ENCODE results near the gene COL6A2. TPM values are rescaled to one million over a fixed set of nuclear protein-coding genes. Genes with fewer than 3 reads are reported as not detected.

The COL6A2 gene
- polyA plus RNA-seq, 3 donors = 0.01 TPM; not detected in 2

DNA sequence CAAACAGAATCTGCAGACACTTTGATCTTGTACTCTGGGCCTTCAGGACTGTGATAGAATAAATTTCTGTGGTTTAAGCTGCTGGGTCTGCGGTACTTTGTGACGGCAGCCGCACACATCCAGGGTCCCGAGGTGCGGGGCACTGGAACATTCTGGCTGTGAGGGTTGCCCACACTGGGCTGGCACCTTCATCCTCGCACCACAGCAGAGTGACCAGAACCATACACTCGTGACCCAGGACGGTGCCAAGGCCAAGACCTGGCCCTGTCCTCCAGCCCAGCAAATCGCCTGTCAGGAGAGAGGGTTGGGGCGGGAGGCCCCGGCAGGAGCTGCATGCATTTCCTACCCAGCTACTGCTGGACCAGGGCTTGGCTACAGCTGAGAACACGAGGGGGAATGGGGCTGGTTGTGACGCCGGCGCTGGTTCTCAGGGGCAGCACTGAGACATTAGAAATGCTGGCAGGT, 60.1 kb downstream of the COL6A2 start:
- no peak overlapping the region for H3K4me3 Mint-ChIP-seq
- DNase-seq = no peak
- peak overlapping the region in 1 of 7 donors; percentile 40 for H3K27ac Mint-ChIP-seq
- WGBS (ENCODE audit: insufficient coverage) = 95% methylated on average over 12 of the region's 15 CpGs
- Histone ChIP-seq H3K27me3 (ENCODE audit: control insufficient read depth in 2 of 2, insufficient read depth in 2 of 2, low read length in 2 of 2) (no peaks in the 10 kb centered on the region), H3K4me1 (ENCODE audit: control insufficient read depth in 1 of 2, insufficient read depth in 2 of 2, low read length in 2 of 2) (no peaks in the 10 kb centered on the region), H3K36me3 (replicated peaks in 1 of 2; ENCODE audit: control insufficient read depth in 1 of 2, insufficient read depth in 2 of 2, low read length in 2 of 2) (no peaks in the 10 kb centered on the region), H3K79me2 (ENCODE audit: insufficient read depth, low read length) (no peaks in the 10 kb centered on the region), H3K4me2 (replicated peaks; ENCODE audit: extremely low read depth, low read length, poor library complexity, severe bottlenecking) (no peak overlapping the region), H3K4me3 (replicated peaks in 1 of 3; ENCODE audit: low read depth in 2 of 3, low read length in 3 of 3) (no peak overlapping the region), H4K20me1 (ENCODE audit: insufficient read depth, low read length) (no peaks in the 10 kb centered on the region), H3K27ac (ENCODE audit: low read depth in 1 of 2, low read length in 2 of 2) (no peak overlapping the region), H3K9ac (ENCODE audit: insufficient read depth, low read length, poor library complexity, severe bottlenecking) (no peak overlapping the region), H2AFZ (ENCODE audit: insufficient read depth, low read depth, low read length, poor library complexity, severe bottlenecking) (no peak overlapping the region), H3K9me3 (replicated peaks in 1 of 2; ENCODE audit: control insufficient read depth in 1 of 2, insufficient read depth in 1 of 2, low read length in 2 of 2) (peaks cover 0 to 12% of the 10 kb centered on the region in 2 donors)
- H3K36me3 Mint-ChIP-seq = no peaks in the 10 kb centered on the region
- TF ChIP-seq, protein P1, sequence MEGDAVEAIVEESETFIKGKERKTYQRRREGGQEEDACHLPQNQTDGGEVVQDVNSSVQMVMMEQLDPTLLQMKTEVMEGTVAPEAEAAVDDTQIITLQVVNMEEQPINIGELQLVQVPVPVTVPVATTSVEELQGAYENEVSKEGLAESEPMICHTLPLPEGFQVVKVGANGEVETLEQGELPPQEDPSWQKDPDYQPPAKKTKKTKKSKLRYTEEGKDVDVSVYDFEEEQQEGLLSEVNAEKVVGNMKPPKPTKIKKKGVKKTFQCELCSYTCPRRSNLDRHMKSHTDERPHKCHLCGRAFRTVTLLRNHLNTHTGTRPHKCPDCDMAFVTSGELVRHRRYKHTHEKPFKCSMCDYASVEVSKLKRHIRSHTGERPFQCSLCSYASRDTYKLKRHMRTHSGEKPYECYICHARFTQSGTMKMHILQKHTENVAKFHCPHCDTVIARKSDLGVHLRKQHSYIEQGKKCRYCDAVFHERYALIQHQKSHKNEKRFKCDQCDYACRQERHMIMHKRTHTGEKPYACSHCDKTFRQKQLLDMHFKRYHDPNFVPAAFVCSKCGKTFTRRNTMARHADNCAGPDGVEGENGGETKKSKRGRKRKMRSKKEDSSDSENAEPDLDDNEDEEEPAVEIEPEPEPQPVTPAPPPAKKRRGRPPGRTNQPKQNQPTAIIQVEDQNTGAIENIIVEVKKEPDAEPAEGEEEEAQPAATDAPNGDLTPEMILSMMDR (IDR thresholded peaks at IDR 0.05) = no peak
- peaks cover 0 to 5% (median 0%) of the 10 kb centered on the region in 3 donors for H3K27me3 Mint-ChIP-seq (ENCODE audit: low read depth in 3 of 3)
- H3K4me1 Mint-ChIP-seq = no peaks in the 10 kb centered on the region
- intact Hi-C loops (cut with micrococcal nuclease) = no loop called here
- H3K9me3 Mint-ChIP-seq = peaks cover 0 to 12% (median 2%) of the 10 kb centered on the region in 7 donors

DNA sequence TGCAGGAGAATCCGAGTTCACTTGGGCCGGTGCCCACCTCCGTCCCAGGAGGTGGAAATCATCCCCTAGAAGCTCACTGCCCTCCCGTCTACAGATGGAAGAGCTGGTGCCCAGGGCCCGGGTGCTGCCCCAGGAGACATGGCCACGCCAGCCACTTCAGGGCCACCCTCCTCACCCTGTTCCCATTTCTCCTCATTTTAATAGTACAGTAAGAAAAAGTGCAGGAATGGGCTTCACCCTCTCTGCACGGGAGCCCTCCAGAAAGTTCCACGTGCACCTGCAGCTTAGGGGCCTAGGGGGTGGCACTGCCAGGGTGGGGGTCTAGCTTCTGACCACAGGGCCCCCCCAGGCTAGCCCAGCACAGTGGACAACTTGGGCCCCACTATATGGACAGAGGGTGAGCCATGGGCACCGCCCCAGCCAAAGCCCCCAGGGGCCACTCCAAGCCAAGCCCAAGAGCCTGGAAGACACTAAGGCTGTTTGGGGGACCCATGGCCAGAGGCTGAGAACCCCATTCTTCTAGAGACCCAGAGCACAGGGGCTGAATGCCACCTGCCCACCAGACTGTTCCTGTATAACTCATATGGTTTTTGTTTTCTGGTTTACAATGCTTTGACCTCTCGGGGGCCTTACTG, 60.9 kb downstream of the COL6A2 start:
- no peak overlapping the region for H3K4me3 Mint-ChIP-seq
- no peak overlapping the region for H3K4me2 ChIP-seq (replicated peaks; ENCODE audit: extremely low read depth, low read length, poor library complexity, severe bottlenecking)
- H3K4me3 ChIP-seq (replicated peaks in 1 of 3; ENCODE audit: low read depth in 2 of 3, low read length in 3 of 3) = no peak overlapping the region
- intact Hi-C loops (cut with micrococcal nuclease) = no loop called here
- H3K9ac ChIP-seq (ENCODE audit: insufficient read depth, low read length, poor library complexity, severe bottlenecking) = no peak overlapping the region
- peak overlapping the region in 3 of 7 donors; percentile 30 to 64 (median 35) for H3K27ac Mint-ChIP-seq
- H3K9me3 Mint-ChIP-seq = peaks cover 0 to 12% (median 2%) of the 10 kb centered on the region in 7 donors
- no peaks in the 10 kb centered on the region for H3K27me3 ChIP-seq (ENCODE audit: control insufficient read depth in 2 of 2, insufficient read depth in 2 of 2, low read length in 2 of 2)
- no peaks in the 10 kb centered on the region for H3K36me3 ChIP-seq (replicated peaks in 1 of 2; ENCODE audit: control insufficient read depth in 1 of 2, insufficient read depth in 2 of 2, low read length in 2 of 2)
- no peaks in the 10 kb centered on the region for H3K79me2 ChIP-seq (ENCODE audit: insufficient read depth, low read length)
- no peak overlapping the region for H2AFZ ChIP-seq (ENCODE audit: insufficient read depth, low read depth, low read length, poor library complexity, severe bottlenecking)
- 99% methylated on average over 7 of the region's 10 CpGs for WGBS (ENCODE audit: insufficient coverage)
- TF ChIP-seq, protein P1 (IDR thresholded peaks at IDR 0.05) = no peak
- H3K27ac ChIP-seq (ENCODE audit: low read depth in 1 of 2, low read length in 2 of 2) = no peak overlapping the region
- no peaks in the 10 kb centered on the region for H4K20me1 ChIP-seq (ENCODE audit: insufficient read depth, low read length)
- H3K27me3 Mint-ChIP-seq (ENCODE audit: low read depth in 3 of 3) = peaks cover 0 to 5% (median 0%) of the 10 kb centered on the region in 3 donors
- no peak for DNase-seq
- H3K4me1 Mint-ChIP-seq = no peaks in the 10 kb centered on the region
- no peaks in the 10 kb centered on the region for H3K4me1 ChIP-seq (ENCODE audit: control insufficient read depth in 1 of 2, insufficient read depth in 2 of 2, low read length in 2 of 2)
- no peaks in the 10 kb centered on the region for H3K36me3 Mint-ChIP-seq
- peaks cover 0 to 12% of the 10 kb centered on the region in 2 donors for H3K9me3 ChIP-seq (replicated peaks in 1 of 2; ENCODE audit: control insufficient read depth in 1 of 2, insufficient read depth in 1 of 2, low read length in 2 of 2)

All from CD14-positive monocyte (primary cell).